ENCODE measurements around the gene TRIB2. TPM values are rescaled to one million over a fixed set of nuclear protein-coding genes. Genes with fewer than 3 reads are reported as not detected.

TRIB2 gene
- total RNA-seq, 4 donors from 2014 or later = 23.8 to 83.6 (median 40.1) TPM

- intact Hi-C loops (cut with DNase I; ENCODE audit: low total_unique reads) = no loop called here
- DNase-seq = no peak
- H3K27me3 ChIP-seq = no peaks in the 10 kb centered on the region
- H3K36me3 ChIP-seq = no peaks in the 10 kb centered on the region
- TF ChIP-seq, protein P1, sequence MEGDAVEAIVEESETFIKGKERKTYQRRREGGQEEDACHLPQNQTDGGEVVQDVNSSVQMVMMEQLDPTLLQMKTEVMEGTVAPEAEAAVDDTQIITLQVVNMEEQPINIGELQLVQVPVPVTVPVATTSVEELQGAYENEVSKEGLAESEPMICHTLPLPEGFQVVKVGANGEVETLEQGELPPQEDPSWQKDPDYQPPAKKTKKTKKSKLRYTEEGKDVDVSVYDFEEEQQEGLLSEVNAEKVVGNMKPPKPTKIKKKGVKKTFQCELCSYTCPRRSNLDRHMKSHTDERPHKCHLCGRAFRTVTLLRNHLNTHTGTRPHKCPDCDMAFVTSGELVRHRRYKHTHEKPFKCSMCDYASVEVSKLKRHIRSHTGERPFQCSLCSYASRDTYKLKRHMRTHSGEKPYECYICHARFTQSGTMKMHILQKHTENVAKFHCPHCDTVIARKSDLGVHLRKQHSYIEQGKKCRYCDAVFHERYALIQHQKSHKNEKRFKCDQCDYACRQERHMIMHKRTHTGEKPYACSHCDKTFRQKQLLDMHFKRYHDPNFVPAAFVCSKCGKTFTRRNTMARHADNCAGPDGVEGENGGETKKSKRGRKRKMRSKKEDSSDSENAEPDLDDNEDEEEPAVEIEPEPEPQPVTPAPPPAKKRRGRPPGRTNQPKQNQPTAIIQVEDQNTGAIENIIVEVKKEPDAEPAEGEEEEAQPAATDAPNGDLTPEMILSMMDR (IDR thresholded peaks at IDR 0.05) = no peak
- TF ChIP-seq POLR2A (IDR thresholded peaks at IDR 0.05) = no peak
- H3K9me3 ChIP-seq = no peaks in the 10 kb centered on the region
- H3K4me3 ChIP-seq = no peak overlapping the region
- H3K27ac ChIP-seq = peak overlapping the region in 1 of 2 donors; percentile 20
- no peaks in the 10 kb centered on the region for H3K4me1 ChIP-seq
Measured at GRCh38 chr2:12741380-12741779, 24.6 kb downstream of the TRIB2 start.

DNA sequence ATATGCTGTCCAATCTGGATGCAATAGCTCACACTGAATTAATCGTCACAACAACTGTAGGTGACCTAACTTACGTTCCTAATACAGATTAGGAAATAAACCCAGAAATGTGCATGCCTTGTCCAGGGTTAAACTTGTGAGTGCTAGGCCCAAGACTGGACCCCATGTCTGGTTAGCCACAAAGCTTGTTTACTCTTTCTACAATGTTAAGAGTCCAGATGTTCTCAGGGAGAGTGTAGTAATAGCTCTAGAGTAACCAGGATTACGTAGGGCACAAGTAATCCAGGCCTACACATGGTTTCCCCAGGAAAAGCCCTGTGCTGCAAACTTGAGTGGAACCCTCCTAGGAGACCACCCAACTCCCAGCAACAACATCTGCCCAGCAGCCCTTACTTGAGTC lies 26.2 kb downstream of the TRIB2 start:
- Histone ChIP-seq H3K4me3 (no peak overlapping the region), H3K27me3 (no peaks in the 10 kb centered on the region), H3K27ac (no peak overlapping the region), H3K9me3 (no peaks in the 10 kb centered on the region), H3K36me3 (no peaks in the 10 kb centered on the region), H3K4me1 (no peaks in the 10 kb centered on the region)
- TF ChIP-seq, protein P1 (IDR thresholded peaks at IDR 0.05) = no peak
- no peak for TF ChIP-seq POLR2A (IDR thresholded peaks at IDR 0.05)
- DNase-seq = no peak
- intact Hi-C loops (cut with DNase I; ENCODE audit: low total_unique reads) = no loop called here

DNA sequence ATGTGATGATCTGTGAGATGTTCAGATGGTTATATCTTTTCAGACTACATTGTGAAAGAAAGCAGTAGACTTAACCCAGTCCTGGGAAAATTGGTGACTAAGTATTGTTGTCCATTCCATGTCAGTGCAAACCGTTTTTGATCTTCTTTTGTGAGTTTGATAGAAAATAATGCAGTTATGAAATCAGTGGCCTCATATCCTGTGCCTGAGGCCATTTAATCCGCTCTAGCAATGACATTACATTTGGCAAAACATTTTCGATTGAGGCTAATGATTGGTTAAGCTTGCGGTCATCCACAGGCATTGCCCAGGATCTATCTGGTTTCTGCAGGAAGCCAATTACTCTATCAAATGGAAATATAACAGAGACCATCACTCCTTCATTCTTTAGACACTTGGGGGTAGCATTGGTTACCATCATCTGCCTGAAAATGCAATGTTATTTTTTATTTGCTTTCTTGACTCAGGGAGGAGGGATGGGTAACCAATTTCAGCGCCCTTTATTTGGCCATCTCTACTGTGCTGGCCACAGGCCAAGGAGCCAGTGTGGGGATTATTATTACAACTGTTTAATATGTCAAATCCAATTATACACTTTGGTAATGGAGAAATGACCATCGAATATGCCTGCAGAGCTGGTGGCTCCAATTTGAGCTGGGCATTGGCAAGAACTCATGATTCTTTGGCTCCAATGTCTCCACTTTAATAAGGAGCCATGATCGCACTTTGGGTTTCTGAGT lies 33.6 kb downstream of the TRIB2 start:
- intact Hi-C loops (cut with DNase I; ENCODE audit: low total_unique reads) = no loop called here
- TF ChIP-seq, protein P1 (IDR thresholded peaks at IDR 0.05) = no peak
- TF ChIP-seq POLR2A (IDR thresholded peaks at IDR 0.05) = no peak
- no peak overlapping the region for H3K4me3 ChIP-seq
- DNase-seq = no peak
- H3K27me3 ChIP-seq = no peaks in the 10 kb centered on the region
- no peak overlapping the region for H3K27ac ChIP-seq
- H3K4me1 ChIP-seq = no peaks in the 10 kb centered on the region
- H3K36me3 ChIP-seq = no peaks in the 10 kb centered on the region
- no peaks in the 10 kb centered on the region for H3K9me3 ChIP-seq

GRCh38 chr2:12754643-12755042 lies 37.9 kb downstream of the TRIB2 start:
- H3K36me3 ChIP-seq = no peaks in the 10 kb centered on the region
- H3K4me1 ChIP-seq = no peaks in the 10 kb centered on the region
- no peaks in the 10 kb centered on the region for H3K9me3 ChIP-seq
- no peak for DNase-seq
- no peaks in the 10 kb centered on the region for H3K27me3 ChIP-seq
- H3K4me3 ChIP-seq = no peak overlapping the region
- intact Hi-C loops (cut with DNase I; ENCODE audit: low total_unique reads) = no loop called here
- no peak overlapping the region for H3K27ac ChIP-seq
- no peak for TF ChIP-seq POLR2A (IDR thresholded peaks at IDR 0.05)
- TF ChIP-seq, protein P1 (IDR thresholded peaks at IDR 0.05) = no peak

DNA sequence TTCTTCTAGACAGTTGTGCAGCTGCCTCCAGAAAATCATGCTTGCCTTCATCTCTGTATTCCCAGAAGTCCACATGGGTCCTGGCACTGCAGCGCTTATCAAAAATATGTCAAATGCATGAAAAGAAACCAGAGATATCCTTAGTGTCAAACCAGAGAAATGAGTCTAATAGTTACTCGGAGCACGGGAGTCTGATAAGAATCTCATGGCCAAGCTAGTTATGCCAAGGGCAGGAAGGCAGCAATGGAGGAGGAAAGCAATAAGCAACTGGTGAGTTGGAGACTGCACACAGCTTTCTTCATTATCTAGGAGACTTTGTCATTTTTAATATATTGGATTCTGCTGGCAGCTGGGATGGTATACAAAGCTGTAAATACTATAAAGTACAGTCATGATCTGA lies 38.6 kb downstream of the TRIB2 start:
- TF ChIP-seq POLR2A (IDR thresholded peaks at IDR 0.05) = no peak
- TF ChIP-seq, protein P1 (IDR thresholded peaks at IDR 0.05) = no peak
- no peak for DNase-seq
- intact Hi-C loops (cut with DNase I; ENCODE audit: low total_unique reads) = no loop called here
- no peak overlapping the region for H3K4me3 ChIP-seq
- H3K27me3 ChIP-seq = no peaks in the 10 kb centered on the region
- no peak overlapping the region for H3K27ac ChIP-seq
- H3K36me3 ChIP-seq = no peaks in the 10 kb centered on the region
- H3K4me1 ChIP-seq = no peaks in the 10 kb centered on the region
- no peaks in the 10 kb centered on the region for H3K9me3 ChIP-seq

Measured in uterus (tissue), 4 donors.